ENCODE data around the gene DNASE2B.

GRCh38 chr1:84358695-84359094 lies 39.6 kb upstream of the DNASE2B start:
- TF ChIP-seq, protein P1, sequence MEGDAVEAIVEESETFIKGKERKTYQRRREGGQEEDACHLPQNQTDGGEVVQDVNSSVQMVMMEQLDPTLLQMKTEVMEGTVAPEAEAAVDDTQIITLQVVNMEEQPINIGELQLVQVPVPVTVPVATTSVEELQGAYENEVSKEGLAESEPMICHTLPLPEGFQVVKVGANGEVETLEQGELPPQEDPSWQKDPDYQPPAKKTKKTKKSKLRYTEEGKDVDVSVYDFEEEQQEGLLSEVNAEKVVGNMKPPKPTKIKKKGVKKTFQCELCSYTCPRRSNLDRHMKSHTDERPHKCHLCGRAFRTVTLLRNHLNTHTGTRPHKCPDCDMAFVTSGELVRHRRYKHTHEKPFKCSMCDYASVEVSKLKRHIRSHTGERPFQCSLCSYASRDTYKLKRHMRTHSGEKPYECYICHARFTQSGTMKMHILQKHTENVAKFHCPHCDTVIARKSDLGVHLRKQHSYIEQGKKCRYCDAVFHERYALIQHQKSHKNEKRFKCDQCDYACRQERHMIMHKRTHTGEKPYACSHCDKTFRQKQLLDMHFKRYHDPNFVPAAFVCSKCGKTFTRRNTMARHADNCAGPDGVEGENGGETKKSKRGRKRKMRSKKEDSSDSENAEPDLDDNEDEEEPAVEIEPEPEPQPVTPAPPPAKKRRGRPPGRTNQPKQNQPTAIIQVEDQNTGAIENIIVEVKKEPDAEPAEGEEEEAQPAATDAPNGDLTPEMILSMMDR (IDR thresholded peaks at IDR 0.05; ENCODE audit: extremely low read depth in 1 of 2, insufficient read depth in 1 of 2, low read depth in 1 of 2, low read length in 2 of 2) = no peak
- TF ChIP-seq, protein P2, sequence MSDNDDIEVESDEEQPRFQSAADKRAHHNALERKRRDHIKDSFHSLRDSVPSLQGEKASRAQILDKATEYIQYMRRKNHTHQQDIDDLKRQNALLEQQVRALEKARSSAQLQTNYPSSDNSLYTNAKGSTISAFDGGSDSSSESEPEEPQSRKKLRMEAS (IDR thresholded peaks at IDR 0.05; ENCODE audit: insufficient read depth, insufficient read length) = no peak
- TF ChIP-seq EZH2 (IDR thresholded peaks at IDR 0.05; ENCODE audit: borderline replicate concordance, low read depth, low read length, severe bottlenecking) = no peak
- no peak for TF ChIP-seq POLR2A (IDR thresholded peaks at IDR 0.05; ENCODE audit: low read depth, low read length)
- TF ChIP-seq FOS (IDR thresholded peaks at IDR 0.05; ENCODE audit: borderline replicate concordance, insufficient read depth, low read length) = no peak
- TF ChIP-seq JUN (IDR thresholded peaks at IDR 0.05; ENCODE audit: borderline replicate concordance, insufficient read depth, insufficient read length, low read depth) = no peak
- no peak for TF ChIP-seq MYC (IDR thresholded peaks at IDR 0.05; ENCODE audit: low read depth, low read length)
- TF ChIP-seq POLR2AphosphoS5 (IDR thresholded peaks at IDR 0.05; ENCODE audit: insufficient read depth, low read depth, low read length) = no peak
- no peak for TF ChIP-seq GATA2 (IDR thresholded peaks at IDR 0.05; ENCODE audit: insufficient read depth, insufficient read length, low read depth, low read length)
